Measurements from ENCODE around the gene NQO1. TPM values are rescaled to one million over a fixed set of nuclear protein-coding genes. Genes with fewer than 3 reads are reported as not detected.

Gene NQO1
- 1.1 and 2.3 TPM in 2 replicates for total RNA-seq
- 3.3 TPM for total RNA-seq (2013)
- 0.58 and 1.3 TPM in 2 replicates for polyA plus RNA-seq
- 3.2 and 3.3 TPM in 2 replicates for polyA minus RNA-seq

DNA sequence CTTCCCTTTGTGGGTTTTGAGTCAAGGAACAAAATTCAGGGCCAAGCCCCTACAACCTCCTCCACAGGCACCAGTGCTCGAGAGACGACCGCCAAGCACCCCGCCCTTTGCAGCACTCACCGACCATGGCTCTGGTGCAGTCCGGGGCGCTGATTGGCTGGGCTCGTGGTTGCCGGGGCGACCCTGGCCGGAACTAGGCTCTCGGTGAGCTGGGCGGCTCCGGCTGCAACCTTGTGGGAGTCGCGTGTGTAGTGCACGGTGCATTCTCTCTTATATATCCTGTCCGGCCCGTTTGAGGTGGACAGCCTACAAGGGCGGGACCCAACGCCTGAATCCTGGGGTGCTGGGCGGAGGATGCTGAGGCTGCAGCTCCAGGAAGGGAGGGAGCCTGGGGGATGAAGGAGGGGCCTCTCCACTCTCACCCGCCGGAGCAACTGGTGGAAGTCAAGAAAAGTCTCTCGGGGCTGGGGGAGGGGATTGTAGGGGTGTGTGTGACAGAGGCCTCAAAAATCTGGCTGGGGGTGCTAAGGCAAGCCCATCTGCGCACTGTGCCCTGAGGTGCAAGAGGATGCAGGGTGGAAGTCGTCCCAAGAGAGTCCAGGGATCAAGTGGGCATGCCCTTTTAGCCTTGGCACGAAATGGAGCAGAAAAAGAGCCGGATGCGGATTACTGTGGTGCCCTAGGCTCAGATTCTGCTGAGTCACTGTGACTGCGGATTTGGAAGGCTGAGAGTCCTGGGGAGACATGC is at the start of gene NQO1:
Gene NQO1, minus strand, starts transcription at position 248 of the 748 bp plus-strand sequence. Its CDS starts 121 bp downstream, at position 127.
- Mint-ChIP-seq H3K27me3 (no peaks in the 10 kb centered on the region), H3K27ac (peak within 1 kb of the TSS; percentile 96), H3K4me1 (peaks cover 17% of the 10 kb centered on the region), H3K4me3 (peak within 1 kb of the TSS; percentile 99), H3K9me3 (ENCODE audit: insufficient read depth) (no peaks in the 10 kb centered on the region)
- Histone ChIP-seq H3K36me3 (replicated peaks in 1 of 2; ENCODE audit: control extremely low read depth in 1 of 2, control insufficient read depth in 1 of 2, extremely low read depth in 1 of 2, insufficient read depth in 2 of 2, low read length in 1 of 2) (no peaks in the 10 kb centered on the region), H3K79me2 (ENCODE audit: control insufficient read depth, insufficient read depth, low read length) (no peaks in the 10 kb centered on the region), H3K27me3 (replicated peaks in 1 of 4; ENCODE audit: control extremely low read depth in 1 of 4, control insufficient read depth in 3 of 4, insufficient read depth in 4 of 4, low read length in 3 of 4) (no peaks in the 10 kb centered on the region), H3K9me3 (ENCODE audit: control extremely low read depth in 1 of 3, control insufficient read depth in 2 of 3, insufficient read depth in 1 of 3, low read length in 2 of 3) (no peaks in the 10 kb centered on the region), H3K27ac (ENCODE audit: low read length in 2 of 2) (peak within 1 kb of the TSS; percentile 47 to 66), H4K20me1 (ENCODE audit: control insufficient read depth, insufficient read depth, low read length, poor library complexity, severe bottlenecking) (no peaks in the 10 kb centered on the region), H3K4me2 (replicated peaks; ENCODE audit: low read depth, low read length, poor library complexity, severe bottlenecking) (peak within 1 kb of the TSS; percentile 90), H2AFZ (ENCODE audit: insufficient read depth, low read depth, low read length, poor library complexity, severe bottlenecking) (peak within 1 kb of the TSS; percentile 91), H3K4me1 (ENCODE audit: control insufficient read depth in 2 of 2, insufficient read depth in 2 of 2, low read length in 2 of 2) (peaks cover 11 to 15% of the 10 kb centered on the region in 2 donors), H3K4me3 (ENCODE audit: control extremely low read depth in 1 of 5, extremely low read depth in 1 of 5, insufficient read depth in 1 of 5, low read depth in 2 of 5, low read length in 4 of 5) (peak within 1 kb of the TSS; percentile 59 to 68 (median 60)), H3K9ac (ENCODE audit: low read length) (peak within 1 kb of the TSS; percentile 61)
- intact Hi-C loops (cut with micrococcal nuclease) = loop anchor here (1.0 kb wide), 4 partner anchors 17 to 302 kb away; partner anchors contain the start of genes CYB5B, NOB1 and WWP2
- 1% methylated on average over 30 of the region's 31 CpGs for WGBS (ENCODE audit: insufficient coverage)
- ChIA-PET POLR2A (interaction anchor here (0.6 to 1.4 kb wide), 3 partner anchors 28 to 341 kb away, joined by 3 to 6 read pairs (median 3); partner anchors contain the start of genes NOB1, TERF2 and WWP2), CTCF (interaction anchor here (0.7 to 2.2 kb wide), 4 partner anchors 16 to 331 kb away, joined by 3 to 10 read pairs (median 6); partner anchors contain the start of gene NOB1)
- DNase-seq (peak; percentile 86), ATAC-seq (ENCODE audit: low read depth) (peak; percentile 99)
- TF ChIP-seq, protein P1, sequence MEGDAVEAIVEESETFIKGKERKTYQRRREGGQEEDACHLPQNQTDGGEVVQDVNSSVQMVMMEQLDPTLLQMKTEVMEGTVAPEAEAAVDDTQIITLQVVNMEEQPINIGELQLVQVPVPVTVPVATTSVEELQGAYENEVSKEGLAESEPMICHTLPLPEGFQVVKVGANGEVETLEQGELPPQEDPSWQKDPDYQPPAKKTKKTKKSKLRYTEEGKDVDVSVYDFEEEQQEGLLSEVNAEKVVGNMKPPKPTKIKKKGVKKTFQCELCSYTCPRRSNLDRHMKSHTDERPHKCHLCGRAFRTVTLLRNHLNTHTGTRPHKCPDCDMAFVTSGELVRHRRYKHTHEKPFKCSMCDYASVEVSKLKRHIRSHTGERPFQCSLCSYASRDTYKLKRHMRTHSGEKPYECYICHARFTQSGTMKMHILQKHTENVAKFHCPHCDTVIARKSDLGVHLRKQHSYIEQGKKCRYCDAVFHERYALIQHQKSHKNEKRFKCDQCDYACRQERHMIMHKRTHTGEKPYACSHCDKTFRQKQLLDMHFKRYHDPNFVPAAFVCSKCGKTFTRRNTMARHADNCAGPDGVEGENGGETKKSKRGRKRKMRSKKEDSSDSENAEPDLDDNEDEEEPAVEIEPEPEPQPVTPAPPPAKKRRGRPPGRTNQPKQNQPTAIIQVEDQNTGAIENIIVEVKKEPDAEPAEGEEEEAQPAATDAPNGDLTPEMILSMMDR (IDR thresholded peaks at IDR 0.05) = no peak
- TF ChIP-seq EZH2 (IDR thresholded peaks at IDR 0.05; ENCODE audit: borderline replicate concordance, insufficient read depth, low read depth, low read length, poor library complexity, severe bottlenecking) = no peak

DNA sequence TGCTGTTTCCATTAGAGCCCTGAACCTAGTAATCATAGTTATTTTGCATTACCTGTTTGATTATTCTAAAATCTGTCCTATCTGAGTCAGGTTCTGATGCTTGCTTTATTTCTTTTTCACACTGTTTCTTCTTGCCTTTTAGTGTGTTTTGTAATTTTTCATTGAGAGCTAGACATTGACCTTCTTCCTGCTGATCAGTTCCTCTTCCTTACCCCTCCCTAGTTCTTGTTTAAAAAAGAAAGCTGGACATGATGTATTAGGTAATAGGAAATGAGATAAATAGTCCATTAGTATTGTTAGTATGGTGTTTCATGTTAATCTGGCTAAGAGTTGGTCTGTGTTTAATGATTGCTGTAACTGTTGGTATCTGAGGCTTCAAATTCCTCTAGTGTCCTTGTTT is 49.2 kb upstream of the NQO1 start:
- DNase-seq (no peak), ATAC-seq (ENCODE audit: low read depth) (no peak)
- no peaks in the 10 kb centered on the region for H3K27me3 ChIP-seq (replicated peaks in 1 of 4; ENCODE audit: control extremely low read depth in 1 of 4, control insufficient read depth in 3 of 4, insufficient read depth in 4 of 4, low read length in 3 of 4)
- Mint-ChIP-seq H3K4me3 (no peak overlapping the region), H3K4me1 (peaks cover 41% of the 10 kb centered on the region), H3K27ac (no peak overlapping the region), H3K9me3 (ENCODE audit: insufficient read depth) (peaks cover 9% of the 10 kb centered on the region), H3K27me3 (no peaks in the 10 kb centered on the region)
- peaks cover 4 to 25% of the 10 kb centered on the region in 2 experiments for H3K36me3 ChIP-seq (replicated peaks in 1 of 2; ENCODE audit: control extremely low read depth in 1 of 2, control insufficient read depth in 1 of 2, extremely low read depth in 1 of 2, insufficient read depth in 2 of 2, low read length in 1 of 2)
- peaks cover 27% of the 10 kb centered on the region for H4K20me1 ChIP-seq (ENCODE audit: control insufficient read depth, insufficient read depth, low read length, poor library complexity, severe bottlenecking)
- H3K4me1 ChIP-seq (ENCODE audit: control insufficient read depth in 2 of 2, insufficient read depth in 2 of 2, low read length in 2 of 2) = peaks cover 27 to 35% of the 10 kb centered on the region in 2 donors
- ChIA-PET POLR2A (no interaction called here), CTCF (no interaction called here)
- TF ChIP-seq, protein P1 (IDR thresholded peaks at IDR 0.05) = no peak
- no peak for TF ChIP-seq EZH2 (IDR thresholded peaks at IDR 0.05; ENCODE audit: borderline replicate concordance, insufficient read depth, low read depth, low read length, poor library complexity, severe bottlenecking)
- intact Hi-C loops (cut with micrococcal nuclease) = no loop called here
- no peak overlapping the region for H3K4me2 ChIP-seq (replicated peaks; ENCODE audit: low read depth, low read length, poor library complexity, severe bottlenecking)
- no peak overlapping the region for H3K4me3 ChIP-seq (ENCODE audit: control extremely low read depth in 1 of 5, extremely low read depth in 1 of 5, insufficient read depth in 1 of 5, low read depth in 2 of 5, low read length in 4 of 5)
- H3K9me3 ChIP-seq (ENCODE audit: control extremely low read depth in 1 of 3, control insufficient read depth in 2 of 3, insufficient read depth in 1 of 3, low read length in 2 of 3) = peaks cover 3 to 17% (median 14%) of the 10 kb centered on the region in 3 donors
- H3K79me2 ChIP-seq (ENCODE audit: control insufficient read depth, insufficient read depth, low read length) = peaks cover 79% of the 10 kb centered on the region
- H2AFZ ChIP-seq (ENCODE audit: insufficient read depth, low read depth, low read length, poor library complexity, severe bottlenecking) = no peak overlapping the region
- no peak overlapping the region for H3K9ac ChIP-seq (ENCODE audit: low read length)
- no peak overlapping the region for H3K27ac ChIP-seq (ENCODE audit: low read length in 2 of 2)
